22Rv1 (cell line): ENCODE measurements around the gene PLTP.

Source experiments
- H3K27ac ChIP-seq: fragments of 450-650 bp; 2 replicates; pipeline ENCODE4 v1.5.1; 2017
- ZFX ChIP-seq: fragments of 450-650 bp; IDR thresholded peaks from 2 replicates; pipeline ENCODE4 v1.6.1; 2017; ENCODE audit warnings: antibody characterized with exemption, borderline replicate concordance
- TF ChIP-seq, protein P1 (sequence below): fragments of 450-650 bp; IDR thresholded peaks from 2 replicates; pipeline ENCODE4 v1.5.1; 2017; ENCODE audit warnings: mild to moderate bottlenecking

The PLTP gene

DNA sequence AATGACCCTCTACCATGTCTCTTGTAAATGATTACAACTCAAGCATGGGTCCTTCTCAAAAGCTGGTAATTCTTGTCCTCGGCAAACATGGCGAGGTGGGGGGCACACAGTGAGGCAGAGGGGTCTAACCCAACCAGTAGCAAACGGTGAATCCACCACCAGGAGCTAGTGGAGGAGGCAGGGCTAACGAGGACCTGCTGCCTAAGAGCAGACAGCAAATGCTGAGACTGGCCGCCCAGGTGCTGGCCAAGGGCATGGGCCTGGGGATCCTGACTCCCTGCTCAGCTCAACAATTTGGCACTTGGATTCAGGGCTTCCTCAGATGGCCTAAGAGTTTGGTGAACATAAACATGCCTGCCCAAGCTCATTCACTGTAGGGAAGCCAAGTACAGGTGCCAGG, 40.9 kb upstream of the PLTP start:
- TF ChIP-seq ZFX, result no peak
- TF ChIP-seq, protein P1, sequence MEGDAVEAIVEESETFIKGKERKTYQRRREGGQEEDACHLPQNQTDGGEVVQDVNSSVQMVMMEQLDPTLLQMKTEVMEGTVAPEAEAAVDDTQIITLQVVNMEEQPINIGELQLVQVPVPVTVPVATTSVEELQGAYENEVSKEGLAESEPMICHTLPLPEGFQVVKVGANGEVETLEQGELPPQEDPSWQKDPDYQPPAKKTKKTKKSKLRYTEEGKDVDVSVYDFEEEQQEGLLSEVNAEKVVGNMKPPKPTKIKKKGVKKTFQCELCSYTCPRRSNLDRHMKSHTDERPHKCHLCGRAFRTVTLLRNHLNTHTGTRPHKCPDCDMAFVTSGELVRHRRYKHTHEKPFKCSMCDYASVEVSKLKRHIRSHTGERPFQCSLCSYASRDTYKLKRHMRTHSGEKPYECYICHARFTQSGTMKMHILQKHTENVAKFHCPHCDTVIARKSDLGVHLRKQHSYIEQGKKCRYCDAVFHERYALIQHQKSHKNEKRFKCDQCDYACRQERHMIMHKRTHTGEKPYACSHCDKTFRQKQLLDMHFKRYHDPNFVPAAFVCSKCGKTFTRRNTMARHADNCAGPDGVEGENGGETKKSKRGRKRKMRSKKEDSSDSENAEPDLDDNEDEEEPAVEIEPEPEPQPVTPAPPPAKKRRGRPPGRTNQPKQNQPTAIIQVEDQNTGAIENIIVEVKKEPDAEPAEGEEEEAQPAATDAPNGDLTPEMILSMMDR, result no peak
- no peak overlapping the region for H3K27ac ChIP-seq

GRCh38 chr20:45951925-45952834, 40.2 kb upstream of the PLTP start:
- no peak overlapping the region for H3K27ac ChIP-seq
- TF ChIP-seq ZFX, result no peak

DNA sequence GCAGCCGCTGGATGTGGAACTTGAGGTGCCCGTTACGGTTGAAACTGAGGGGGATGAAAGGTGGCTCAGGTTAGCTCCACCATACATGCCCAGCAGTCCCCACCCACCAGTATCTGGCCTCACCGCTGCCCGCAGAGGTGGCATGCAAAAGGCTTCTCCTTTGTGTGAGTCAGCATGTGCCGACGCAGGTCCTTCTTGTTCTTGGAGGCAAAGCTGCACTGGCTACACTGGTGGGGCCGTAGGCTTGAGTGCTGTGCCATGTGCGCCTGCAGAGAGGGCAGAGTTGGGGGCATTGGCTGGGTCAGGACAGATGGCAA, 38.3 kb upstream of the PLTP start:
- no peak overlapping the region for H3K27ac ChIP-seq
- no peak for TF ChIP-seq ZFX
- TF ChIP-seq, protein P1, result no peak

DNA sequence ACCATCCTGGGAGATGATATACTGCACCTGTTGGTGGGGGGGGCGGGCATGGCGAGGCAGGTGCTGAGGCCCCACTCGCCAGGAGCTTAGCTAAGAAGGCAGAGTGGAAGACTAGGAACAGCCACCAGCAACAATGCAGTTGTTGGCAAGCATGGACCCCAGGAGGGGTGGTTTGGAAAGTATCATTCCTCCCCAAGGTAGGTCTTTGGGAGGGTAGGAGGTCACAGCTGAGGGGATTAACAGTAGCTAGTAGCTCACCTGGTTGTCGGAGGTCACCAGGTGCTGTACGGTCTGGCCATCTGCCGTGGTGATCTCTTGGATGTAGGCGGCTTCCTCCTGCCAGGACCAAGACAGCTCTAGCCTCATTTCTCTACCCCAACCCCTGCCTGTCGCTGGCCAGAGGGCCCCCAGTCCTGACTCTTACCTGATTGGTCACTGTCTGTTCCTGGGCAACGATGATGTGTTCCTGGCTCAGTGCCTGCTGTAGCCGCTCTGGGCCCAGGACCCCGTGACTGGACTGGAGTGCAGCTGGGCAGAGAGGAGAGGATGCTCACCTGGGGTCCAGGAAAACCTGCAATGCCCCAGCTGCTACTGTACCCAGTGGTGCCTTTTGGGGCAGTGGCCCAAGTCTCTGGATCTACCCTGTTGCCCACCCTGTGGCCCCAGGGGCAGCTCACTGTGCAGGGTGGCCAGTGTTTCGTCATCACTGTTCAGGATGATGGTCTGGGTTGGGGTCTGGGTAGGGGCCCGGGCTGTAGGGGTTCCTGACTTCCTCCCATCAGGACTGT, 37.8 kb upstream of the PLTP start:
- no peak for TF ChIP-seq ZFX
- TF ChIP-seq, protein P1, result no peak
- no peak overlapping the region for H3K27ac ChIP-seq

DNA sequence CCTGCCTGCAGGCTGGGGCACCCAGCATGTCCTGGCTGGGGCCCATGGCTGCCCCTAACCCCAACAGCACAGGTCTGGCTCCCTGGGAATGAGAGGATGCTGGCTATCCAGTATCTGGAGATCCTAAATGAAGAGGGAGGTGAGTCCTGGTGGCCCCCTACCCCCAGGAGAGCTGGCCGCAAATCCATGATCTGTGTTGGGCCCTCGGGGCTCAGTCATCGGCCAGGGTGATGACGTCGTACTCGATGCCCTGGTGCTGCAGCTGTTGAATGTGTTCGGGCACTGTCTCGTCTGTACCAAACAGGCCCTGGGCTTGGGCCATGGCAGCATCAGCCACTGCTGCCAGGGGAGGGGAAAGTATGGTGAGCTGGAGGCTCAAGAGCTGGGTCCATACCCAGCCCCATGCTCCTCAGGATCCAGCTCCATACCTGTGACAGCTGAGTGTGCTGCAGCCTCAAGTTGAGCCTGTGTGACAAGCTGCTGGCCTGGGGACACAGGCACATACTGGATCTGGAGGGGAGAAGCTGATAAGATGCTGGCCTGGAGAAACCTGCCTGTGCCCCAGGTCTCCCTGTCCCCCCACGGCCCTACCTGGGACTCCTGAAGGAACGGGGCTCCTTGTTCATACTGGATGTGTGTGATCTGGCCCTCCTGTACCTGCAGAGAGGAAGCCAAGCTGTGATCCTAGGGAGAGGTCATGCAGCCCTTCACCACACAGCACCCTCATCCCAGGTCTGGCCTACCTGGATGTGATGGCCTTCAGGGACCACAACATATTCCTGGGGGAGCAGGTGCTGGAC, 37.0 kb upstream of the PLTP start:
- TF ChIP-seq, protein P1, result no peak
- no peak for TF ChIP-seq ZFX
- H3K27ac ChIP-seq, result no peak overlapping the region

- TF ChIP-seq, protein P1, result no peak
- TF ChIP-seq ZFX, result no peak
- H3K27ac ChIP-seq, result no peak overlapping the region
These were observed 36.3 kb upstream of the PLTP start for GRCh38 chr20:45948261-45948733.

DNA sequence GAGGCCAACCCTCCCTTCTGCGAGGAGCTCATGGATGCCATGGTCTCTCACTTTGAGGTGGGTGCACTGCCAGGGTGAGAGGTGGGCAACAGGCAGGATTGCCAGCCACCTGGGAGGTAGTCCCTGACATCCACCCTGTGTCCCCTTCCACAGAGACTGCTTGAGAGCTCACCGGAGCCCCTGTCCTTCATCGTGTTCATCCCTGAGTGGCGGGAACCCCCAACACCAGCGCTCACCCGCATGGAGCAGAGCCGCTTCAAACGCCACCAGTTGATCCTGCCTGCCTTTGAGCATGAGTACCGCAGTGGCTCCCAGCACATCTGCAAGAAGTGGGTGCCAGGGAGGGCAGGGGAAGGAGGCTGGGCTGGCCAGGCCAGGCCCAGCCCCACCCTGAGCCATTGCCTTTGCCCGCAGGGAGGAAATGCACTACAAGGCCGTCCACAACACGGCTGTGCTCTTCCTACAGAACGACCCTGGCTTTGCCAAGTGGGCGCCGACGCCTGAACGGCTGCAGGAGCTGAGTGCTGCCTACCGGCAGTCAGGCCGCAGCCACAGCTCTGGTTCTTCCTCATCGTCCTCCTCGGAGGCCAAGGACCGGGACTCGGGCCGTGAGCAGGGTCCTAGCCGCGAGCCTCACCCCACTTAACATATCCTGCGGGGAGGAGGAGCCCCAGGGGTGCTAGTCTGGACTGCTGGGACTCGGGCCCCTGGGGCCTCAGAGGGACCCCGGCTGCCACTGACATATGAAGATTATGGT, 35.3 kb upstream of the PLTP start:
- H3K27ac ChIP-seq, result no peak overlapping the region
- no peak for TF ChIP-seq ZFX
- TF ChIP-seq, protein P1, result no peak
